Natural killer cell (primary cell): ENCODE results near the gene KASH5. TPM values are rescaled to one million over a fixed set of nuclear protein-coding genes. Genes with fewer than 3 reads are reported as not detected.

Experiments
- ATAC-seq, 3 donors: fragments of 150-1000 bp in 2 of 3; fragments of 200-7000 bp in 1 of 3; cut with Tn5 transposase; 1 replicate in 1 of 3; 2 replicates in 2 of 3; pipeline ENCODE4 v1.10.0; 2021; ENCODE audit warnings: mild to moderate bottlenecking in 2 of 3, moderate library complexity in 2 of 3
- DNase-seq, 2 donors: peaks; one replicate each; pipeline versions ENCODE4 v3.0.0 to v3.0.0-alpha.2; 2013 to 2021; ENCODE audit warnings: mixed read lengths in 1 of 2
- H3K27ac ChIP-seq: one replicate; pipeline ENCODE4 v1.5.1; 2013; ENCODE audit warnings: mild to moderate bottlenecking, low read length
- H3K27me3 ChIP-seq: one replicate; pipeline ENCODE4 v1.6.1; 2013; ENCODE audit warnings: low read length; ENCODE audit not compliant: control insufficient read depth, insufficient read depth
- H3K36me3 ChIP-seq: one replicate; pipeline ENCODE4 v1.6.1; 2013; ENCODE audit warnings: low read length; ENCODE audit not compliant: control insufficient read depth, insufficient read depth
- H3K4me1 ChIP-seq: one replicate; pipeline ENCODE4 v1.6.1; 2013; ENCODE audit warnings: low read length; ENCODE audit not compliant: control insufficient read depth, insufficient read depth
- H3K4me3 ChIP-seq: one replicate; pipeline ENCODE4 v1.5.1; 2013; ENCODE audit warnings: low read length
- H3K9me3 ChIP-seq: one replicate; pipeline ENCODE4 v1.6.1; 2013; ENCODE audit warnings: low read length; ENCODE audit not compliant: control insufficient read depth, insufficient read depth
- H3K27ac Mint-ChIP-seq, 2 donors: one replicate each; pipeline ENCODE4 v1.8.0; 2022; ENCODE audit warnings: mild to moderate bottlenecking in 2 of 2, mixed read lengths in 2 of 2, moderate library complexity in 1 of 2
- H3K27me3 Mint-ChIP-seq, 2 donors: one replicate each; pipeline ENCODE4 v1.8.0; 2022; ENCODE audit warnings: low read depth in 2 of 2, mixed read lengths in 2 of 2
- H3K36me3 Mint-ChIP-seq: one replicate; pipeline ENCODE4 v1.8.0; 2022; ENCODE audit warnings: mixed read lengths
- H3K4me1 Mint-ChIP-seq, 2 donors: one replicate each; pipeline ENCODE4 v1.8.0; 2022; ENCODE audit warnings: mixed read lengths in 2 of 2
- H3K4me3 Mint-ChIP-seq: one replicate; pipeline ENCODE4 v1.8.0; 2022; ENCODE audit warnings: mild to moderate bottlenecking, moderate library complexity, mixed read lengths
- H3K9me3 Mint-ChIP-seq, 2 donors: one replicate each; pipeline ENCODE4 v1.8.0; 2022; ENCODE audit warnings: mixed read lengths in 2 of 2
- CTCF ChIP-seq: fragments of 200-600 bp; IDR thresholded peaks from one replicate; pipeline ENCODE4 v1.8.0; 2022; ENCODE audit warnings: antibody characterized with exemption
- WGBS: methylation state at CpG from one replicate; pipeline ENCODE4 v1.1.7; 2013; ENCODE audit warnings: missing lambda C conversion rate; ENCODE audit not compliant: insufficient coverage; 5-methylcytosine and 5-hydroxymethylcytosine counted together
- intact Hi-C: fragments of 100-400 bp; cut with micrococcal nuclease; formaldehyde crosslinking; loops from one replicate; pipeline ENCODE4 v1.14.2; 2022
- total RNA-seq, 4 donors: library from RNA; stranded (reverse); fragments of 120-200 nt in 1 of 4; gene quantifications; one replicate each; pipeline versions ENCODE4 v1.2.3 to v1.2.4, GENCODE V29; 2013 to 2022

KASH5 gene
- total RNA-seq, 3 donors from 2014 or later (not counting 1 experiment from before 2014, with no cell fraction given): 0.73 to 0.80 TPM; not detected in 1

GRCh38 chr19:49415810-49416200 is 27.8 kb downstream of the KASH5 start:
- Mint-ChIP-seq H3K27ac (no peak overlapping the region), H3K27me3 (peaks cover 35% of the 10 kb centered on the region in 2 donors), H3K4me3 (no peak overlapping the region), H3K9me3 (no peaks in the 10 kb centered on the region), H3K4me1 (peaks cover 0 to 4% of the 10 kb centered on the region in 2 donors), H3K36me3 (peaks cover 9% of the 10 kb centered on the region)
- Histone ChIP-seq H3K27me3 (peaks cover 20% of the 10 kb centered on the region), H3K27ac (no peak overlapping the region), H3K9me3 (no peaks in the 10 kb centered on the region), H3K36me3 (no peaks in the 10 kb centered on the region), H3K4me1 (peaks cover under 1% of the 10 kb centered on the region), H3K4me3 (no peak overlapping the region)
- no peak for DNase-seq
- no peak for ATAC-seq
- no peak for TF ChIP-seq CTCF
- intact Hi-C loops: no loop called here
- WGBS: 96% methylated on average over 2 of the region's 2 CpGs

- Histone ChIP-seq H3K36me3 (no peaks in the 10 kb centered on the region), H3K4me3 (no peak overlapping the region), H3K9me3 (no peaks in the 10 kb centered on the region), H3K27me3 (peaks cover 32% of the 10 kb centered on the region), H3K4me1 (peaks cover 11% of the 10 kb centered on the region), H3K27ac (no peak overlapping the region)
- intact Hi-C loops: no loop called here
- Mint-ChIP-seq H3K27me3 (peaks cover 48% of the 10 kb centered on the region in 2 donors), H3K4me3 (no peak overlapping the region), H3K36me3 (peaks cover 9% of the 10 kb centered on the region), H3K9me3 (no peaks in the 10 kb centered on the region), H3K4me1 (peaks cover 12 to 17% of the 10 kb centered on the region in 2 donors), H3K27ac (no peak overlapping the region)
- 80% methylated on average over 7 of the region's 7 CpGs for WGBS
- TF ChIP-seq CTCF: no peak
- ATAC-seq (no peak), DNase-seq (no peak)
These were observed 29.0 kb downstream of the KASH5 start for GRCh38 chr19:49417088-49417487.

GRCh38 chr19:49418511-49418910 is 30.5 kb downstream of the KASH5 start:
- no peaks in the 10 kb centered on the region for H3K9me3 Mint-ChIP-seq
- 88% methylated on average over 5 of the region's 5 CpGs for WGBS
- no peaks in the 10 kb centered on the region for H3K9me3 ChIP-seq
- H3K36me3 ChIP-seq: no peaks in the 10 kb centered on the region
- no peak overlapping the region for H3K4me3 Mint-ChIP-seq
- no peak overlapping the region for H3K27ac Mint-ChIP-seq
- H3K4me3 ChIP-seq: no peak overlapping the region
- no peak for TF ChIP-seq CTCF
- peaks cover 25% of the 10 kb centered on the region for H3K4me1 ChIP-seq
- peaks cover 45% of the 10 kb centered on the region for H3K27me3 ChIP-seq
- intact Hi-C loops: no loop called here
- no peak overlapping the region for H3K27ac ChIP-seq
- peaks cover 9% of the 10 kb centered on the region for H3K36me3 Mint-ChIP-seq
- no peak for ATAC-seq
- peaks cover 25 to 27% of the 10 kb centered on the region in 2 donors for H3K4me1 Mint-ChIP-seq
- DNase-seq: no peak
- peaks cover 58 to 62% of the 10 kb centered on the region in 2 donors for H3K27me3 Mint-ChIP-seq

- Mint-ChIP-seq H3K4me1 (peaks cover 31 to 32% of the 10 kb centered on the region in 2 donors), H3K9me3 (no peaks in the 10 kb centered on the region), H3K4me3 (no peak overlapping the region), H3K36me3 (peaks cover 9% of the 10 kb centered on the region), H3K27ac (no peak overlapping the region), H3K27me3 (peaks cover 64 to 68% of the 10 kb centered on the region in 2 donors)
- intact Hi-C loops: no loop called here
- Histone ChIP-seq H3K9me3 (no peaks in the 10 kb centered on the region), H3K4me1 (peaks cover 31% of the 10 kb centered on the region), H3K27ac (no peak overlapping the region), H3K27me3 (peaks cover 47% of the 10 kb centered on the region), H3K36me3 (no peaks in the 10 kb centered on the region), H3K4me3 (no peak overlapping the region)
- DNase-seq (no peak), ATAC-seq (no peak)
- 77% methylated on average over 2 of the region's 2 CpGs for WGBS
- TF ChIP-seq CTCF: no peak
These were observed 31.1 kb downstream of the KASH5 start for GRCh38 chr19:49419173-49419572.
